Activated B cell treated with CpG ODN at 0.5 μM for 24 hours (primary cell): ENCODE results near the gene RIMS1. TPM values are rescaled to one million over a fixed set of nuclear protein-coding genes. Genes with fewer than 3 reads are reported as not detected.

Experiments
- ATAC-seq: fragments of 200-7000 bp; cut with Tn5 transposase; one replicate; pipeline ENCODE4 v1.10.0; 2021; ENCODE audit warnings: low read depth, mild to moderate bottlenecking, moderate library complexity
- CTCF ChIA-PET: fragments of 350-600 bp; sonication (Branson Sonifier 250); formaldehyde crosslinking; loops from one replicate; lab custom pipeline; 2021; ENCODE audit warnings: antibody characterized with exemption; lab: Charles Lee
- POLR2A ChIA-PET: fragments of 350-600 bp; sonication (Branson Sonifier 250); formaldehyde crosslinking; loops from one replicate; lab custom pipeline; 2021; ENCODE audit warnings: antibody characterized with exemption; lab: Charles Lee
- DNase-seq: peaks from one replicate; pipeline ENCODE4 v3.0.0; 2022
- H3K27ac Mint-ChIP-seq: one replicate; pipeline ENCODE4 v1.8.0; 2020; ENCODE audit warnings: mixed read lengths
- H3K27me3 Mint-ChIP-seq: one replicate; pipeline ENCODE4 v1.8.0; 2021; ENCODE audit warnings: mixed read lengths
- H3K36me3 Mint-ChIP-seq: one replicate; pipeline ENCODE4 v1.8.0; 2021; ENCODE audit warnings: low read depth, mixed read lengths
- H3K4me1 Mint-ChIP-seq: one replicate; pipeline ENCODE4 v1.8.0; 2021; ENCODE audit warnings: mixed read lengths
- H3K4me3 Mint-ChIP-seq: one replicate; pipeline ENCODE4 v1.8.0; 2020; ENCODE audit warnings: mild to moderate bottlenecking, mixed read lengths
- H3K9me3 Mint-ChIP-seq: one replicate; pipeline ENCODE4 v1.8.0; 2020; ENCODE audit warnings: mixed read lengths
- CTCF ChIP-seq: fragments of 200-600 bp; IDR thresholded peaks from one replicate; pipeline ENCODE4 v1.8.0; 2022; ENCODE audit warnings: antibody characterized with exemption, mild to moderate bottlenecking
- intact Hi-C: fragments of 100-400 bp; cut with micrococcal nuclease; formaldehyde crosslinking; loops from one replicate; pipeline ENCODE4 v1.15.1; 2024
- total RNA-seq: library from RNA; stranded (reverse); gene quantifications from 2 replicates; pipeline ENCODE4 v1.2.3, GENCODE V29; 2022

The RIMS1 gene
- total RNA-seq, 1 donor from 2014 or later, result not detected

- Mint-ChIP-seq H3K4me1 (no peaks in the 10 kb centered on the region), H3K36me3 (no peaks in the 10 kb centered on the region), H3K9me3 (no peaks in the 10 kb centered on the region), H3K4me3 (no peak overlapping the region), H3K27ac (no peak overlapping the region), H3K27me3 (no peaks in the 10 kb centered on the region)
- intact Hi-C loops, result no loop called here
- ChIA-PET CTCF (no interaction called here), POLR2A (no interaction called here)
- DNase-seq (no peak), ATAC-seq (no peak)
- no peak for TF ChIP-seq CTCF
These were observed 93.6 kb downstream of the RIMS1 start for GRCh38 chr6:71979911-71980310.

GRCh38 chr6:71982389-71982788 is 96.0 kb downstream of the RIMS1 start:
- Mint-ChIP-seq H3K4me1 (no peaks in the 10 kb centered on the region), H3K4me3 (no peak overlapping the region), H3K9me3 (no peaks in the 10 kb centered on the region), H3K36me3 (no peaks in the 10 kb centered on the region), H3K27ac (no peak overlapping the region), H3K27me3 (no peaks in the 10 kb centered on the region)
- DNase-seq (no peak), ATAC-seq (no peak)
- intact Hi-C loops, result no loop called here
- TF ChIP-seq CTCF, result no peak
- ChIA-PET POLR2A (no interaction called here), CTCF (no interaction called here)

GRCh38 chr6:71983131-71983530 is 96.8 kb downstream of the RIMS1 start:
- Mint-ChIP-seq H3K4me1 (no peaks in the 10 kb centered on the region), H3K4me3 (no peak overlapping the region), H3K27me3 (no peaks in the 10 kb centered on the region), H3K36me3 (no peaks in the 10 kb centered on the region), H3K27ac (no peak overlapping the region), H3K9me3 (no peaks in the 10 kb centered on the region)
- DNase-seq (no peak), ATAC-seq (no peak)
- TF ChIP-seq CTCF, result no peak
- intact Hi-C loops, result no loop called here
- POLR2A ChIA-PET, result no interaction called here
- CTCF ChIA-PET, result no interaction called here

GRCh38 chr6:71994705-71995271 is 108.4 kb downstream of the RIMS1 start:
- TF ChIP-seq CTCF, result no peak
- Mint-ChIP-seq H3K27ac (no peak overlapping the region), H3K27me3 (no peaks in the 10 kb centered on the region), H3K4me3 (no peak overlapping the region), H3K36me3 (no peaks in the 10 kb centered on the region), H3K4me1 (no peaks in the 10 kb centered on the region), H3K9me3 (no peaks in the 10 kb centered on the region)
- intact Hi-C loops, result no loop called here
- ATAC-seq, result no peak
- DNase-seq, result no peak
- CTCF ChIA-PET, result no interaction called here
- POLR2A ChIA-PET, result no interaction called here

GRCh38 chr6:71997341-71997740 is 111.0 kb downstream of the RIMS1 start:
- ATAC-seq (no peak), DNase-seq (no peak)
- Mint-ChIP-seq H3K9me3 (no peaks in the 10 kb centered on the region), H3K4me3 (no peak overlapping the region), H3K27me3 (no peaks in the 10 kb centered on the region), H3K4me1 (no peaks in the 10 kb centered on the region), H3K36me3 (no peaks in the 10 kb centered on the region), H3K27ac (no peak overlapping the region)
- ChIA-PET POLR2A (no interaction called here), CTCF (no interaction called here)
- no peak for TF ChIP-seq CTCF
- intact Hi-C loops, result no loop called here
